ENCODE data around the gene SCO1.

Gene SCO1

DNA sequence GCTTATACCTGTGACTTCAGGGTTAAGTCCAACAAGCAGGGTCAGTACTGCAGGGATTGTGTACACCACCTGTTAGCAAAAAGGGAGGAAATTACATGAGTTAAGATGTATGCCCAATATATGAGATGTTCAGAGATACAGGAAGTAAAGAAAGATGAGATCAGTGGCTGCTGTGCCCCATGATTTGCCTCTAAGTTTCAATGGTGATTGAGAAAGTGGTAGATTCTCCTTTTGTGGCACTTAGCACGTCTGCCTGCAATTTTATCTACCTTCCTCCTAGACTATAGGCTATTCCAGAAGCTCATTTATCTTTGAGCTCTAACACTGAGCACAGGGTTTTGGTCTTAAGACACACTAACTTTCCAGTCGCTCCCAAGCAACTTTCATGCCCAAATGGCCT, 28.9 kb upstream of the SCO1 start:
- H3K14ac ChIP-seq (ENCODE audit: low read length): no peak overlapping the region
- H3K23ac ChIP-seq (ENCODE audit: low read depth, low read length, poor library complexity): no peak overlapping the region
- H2BK120ac ChIP-seq (ENCODE audit: low read depth, low read length): no peak overlapping the region
- H2AFZ ChIP-seq (ENCODE audit: low read length): no peak overlapping the region
- H2AK5ac ChIP-seq (ENCODE audit: low read depth, low read length): no peak overlapping the region
- no peak overlapping the region for H2BK15ac ChIP-seq (ENCODE audit: low read length)
- WGBS, 2 donors (ENCODE audit: extremely low coverage in 2 of 2, insufficient read length in 2 of 2, insufficient replicate concordance in 1 of 2): no CpG with 5 or more reads among the region's 2 CpGs
- no peak overlapping the region for H2BK12ac ChIP-seq (ENCODE audit: low read length)
- peaks cover 0 to 4% of the 10 kb centered on the region in 2 donors for H3K4me1 ChIP-seq (ENCODE audit: control insufficient read depth in 2 of 2, insufficient read depth in 1 of 2, low read depth in 1 of 2, low read length in 2 of 2)
- no peak overlapping the region for H3K4me2 ChIP-seq (ENCODE audit: insufficient read depth, low read length, poor library complexity, severe bottlenecking)
- H3K4me3 ChIP-seq (ENCODE audit: low read length in 2 of 2): no peak overlapping the region
- no peak overlapping the region for H2BK5ac ChIP-seq (ENCODE audit: low read length)
- DNase-seq (ENCODE audit: low spot score): no peak
- no peaks in the 10 kb centered on the region for H3K79me1 ChIP-seq (ENCODE audit: low read depth, low read length)
- no peak overlapping the region for H3K27ac ChIP-seq (replicated peaks; ENCODE audit: low read length)
- H3K9me3 ChIP-seq (replicated peaks in 1 of 2; ENCODE audit: control insufficient read depth in 2 of 2, insufficient read depth in 1 of 2, low read depth in 1 of 2, low read length in 2 of 2): no peaks in the 10 kb centered on the region
- H4K8ac ChIP-seq (ENCODE audit: low read depth, low read length): no peak overlapping the region
- peaks cover 0 to 11% (median 3%) of the 10 kb centered on the region in 3 experiments for H3K27me3 ChIP-seq (ENCODE audit: control insufficient read depth in 3 of 3, insufficient read depth in 3 of 3, low read depth in 1 of 3, low read length in 3 of 3)
- H4K91ac ChIP-seq (ENCODE audit: low read depth, low read length, poor library complexity): no peak overlapping the region
- no peak overlapping the region for H3K4ac ChIP-seq (ENCODE audit: low read length)
- H3K36me3 ChIP-seq (replicated peaks in 1 of 2; ENCODE audit: control insufficient read depth in 2 of 2, insufficient read depth in 2 of 2, low read length in 2 of 2): no peaks in the 10 kb centered on the region
- H3K18ac ChIP-seq (ENCODE audit: low read length): no peak overlapping the region
- no peak overlapping the region for H3K9ac ChIP-seq (ENCODE audit: low read depth, low read length, poor library complexity)

DNA sequence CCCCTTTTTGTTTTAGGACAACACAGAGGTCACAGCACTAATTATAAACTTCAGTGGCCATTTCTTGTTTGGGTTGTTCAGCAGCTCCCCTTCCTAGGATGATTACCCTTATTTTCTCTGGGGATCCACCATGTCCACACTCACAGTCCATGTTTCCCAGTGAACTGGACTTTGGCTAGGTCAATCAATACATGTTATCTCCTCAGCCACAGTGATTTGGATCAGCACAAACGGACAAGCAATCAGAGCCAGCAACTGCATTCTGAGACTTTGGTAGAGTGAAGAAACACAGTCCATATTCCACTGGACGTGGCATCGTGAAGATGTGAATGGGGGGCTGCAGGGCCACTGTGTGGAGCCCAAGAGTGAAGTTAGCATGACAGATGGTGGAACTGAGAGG, 27.9 kb upstream of the SCO1 start:
- Histone ChIP-seq H3K9ac (ENCODE audit: low read depth, low read length, poor library complexity) (no peak overlapping the region), H2BK15ac (ENCODE audit: low read length) (no peak overlapping the region), H3K9me3 (replicated peaks in 1 of 2; ENCODE audit: control insufficient read depth in 2 of 2, insufficient read depth in 1 of 2, low read depth in 1 of 2, low read length in 2 of 2) (no peaks in the 10 kb centered on the region), H2AK5ac (ENCODE audit: low read depth, low read length) (no peak overlapping the region), H2BK12ac (ENCODE audit: low read length) (no peak overlapping the region), H4K91ac (ENCODE audit: low read depth, low read length, poor library complexity) (no peak overlapping the region), H3K4me1 (ENCODE audit: control insufficient read depth in 2 of 2, insufficient read depth in 1 of 2, low read depth in 1 of 2, low read length in 2 of 2) (no peaks in the 10 kb centered on the region), H3K79me1 (ENCODE audit: low read depth, low read length) (no peaks in the 10 kb centered on the region), H3K4me3 (ENCODE audit: low read length in 2 of 2) (no peak overlapping the region), H3K27ac (replicated peaks; ENCODE audit: low read length) (no peak overlapping the region), H2AFZ (ENCODE audit: low read length) (no peak overlapping the region), H3K36me3 (replicated peaks in 1 of 2; ENCODE audit: control insufficient read depth in 2 of 2, insufficient read depth in 2 of 2, low read length in 2 of 2) (no peaks in the 10 kb centered on the region), H3K27me3 (ENCODE audit: control insufficient read depth in 3 of 3, insufficient read depth in 3 of 3, low read depth in 1 of 3, low read length in 3 of 3) (peaks cover 0 to 11% (median 0%) of the 10 kb centered on the region in 3 experiments), H3K4me2 (ENCODE audit: insufficient read depth, low read length, poor library complexity, severe bottlenecking) (no peak overlapping the region), H3K18ac (ENCODE audit: low read length) (no peak overlapping the region), H2BK5ac (ENCODE audit: low read length) (no peak overlapping the region), H2BK120ac (ENCODE audit: low read depth, low read length) (no peak overlapping the region), H4K8ac (ENCODE audit: low read depth, low read length) (no peak overlapping the region), H3K4ac (ENCODE audit: low read length) (no peak overlapping the region), H3K14ac (ENCODE audit: low read length) (no peak overlapping the region), H3K23ac (ENCODE audit: low read depth, low read length, poor library complexity) (no peak overlapping the region)
- DNase-seq (ENCODE audit: low spot score): no peak
- no CpG with 5 or more reads among the region's 3 CpGs for WGBS, 2 donors (ENCODE audit: extremely low coverage in 2 of 2, insufficient read length in 2 of 2, insufficient replicate concordance in 1 of 2)

DNA sequence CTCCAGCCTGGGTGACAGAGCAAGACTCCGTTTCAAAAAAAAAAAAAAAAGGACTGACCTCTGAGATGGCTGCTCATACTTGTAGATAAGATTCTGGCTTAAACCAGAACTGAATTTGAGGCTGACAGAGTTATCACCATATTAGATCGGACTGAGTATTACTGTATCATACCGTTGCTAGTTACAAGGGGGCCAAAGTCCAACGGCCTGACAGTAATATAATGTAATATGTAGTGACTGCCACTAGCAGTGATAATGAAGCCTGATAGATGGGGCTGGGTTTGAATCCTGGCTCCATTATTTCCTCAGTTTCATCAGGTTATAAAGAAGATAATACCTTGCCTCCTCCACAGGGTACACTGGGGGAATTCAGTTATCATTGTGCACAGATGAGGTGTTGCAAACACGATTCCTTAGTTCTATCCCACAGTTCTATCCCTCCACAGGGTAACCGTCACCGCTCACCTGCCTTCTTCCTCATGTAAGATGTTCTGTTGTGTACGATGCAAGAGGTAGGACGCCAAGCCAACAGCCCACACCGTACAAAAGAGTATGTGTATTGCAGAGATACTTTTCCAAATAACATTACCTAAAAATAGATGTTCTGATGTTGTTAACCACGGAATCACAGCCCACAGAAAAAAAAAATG, 27.3 kb upstream of the SCO1 start:
- Histone ChIP-seq H3K4me3 (ENCODE audit: low read length in 2 of 2) (no peak overlapping the region), H3K27ac (replicated peaks; ENCODE audit: low read length) (no peak overlapping the region), H2BK15ac (ENCODE audit: low read length) (no peak overlapping the region), H2AK5ac (ENCODE audit: low read depth, low read length) (no peak overlapping the region), H2BK120ac (ENCODE audit: low read depth, low read length) (no peak overlapping the region), H2BK12ac (ENCODE audit: low read length) (no peak overlapping the region), H3K14ac (ENCODE audit: low read length) (no peak overlapping the region), H3K4ac (ENCODE audit: low read length) (no peak overlapping the region), H3K23ac (ENCODE audit: low read depth, low read length, poor library complexity) (no peak overlapping the region), H3K9me3 (replicated peaks in 1 of 2; ENCODE audit: control insufficient read depth in 2 of 2, insufficient read depth in 1 of 2, low read depth in 1 of 2, low read length in 2 of 2) (no peaks in the 10 kb centered on the region), H3K36me3 (replicated peaks in 1 of 2; ENCODE audit: control insufficient read depth in 2 of 2, insufficient read depth in 2 of 2, low read length in 2 of 2) (no peaks in the 10 kb centered on the region), H3K9ac (ENCODE audit: low read depth, low read length, poor library complexity) (no peak overlapping the region), H4K91ac (ENCODE audit: low read depth, low read length, poor library complexity) (no peak overlapping the region), H3K18ac (ENCODE audit: low read length) (no peak overlapping the region), H2BK5ac (ENCODE audit: low read length) (no peak overlapping the region), H2AFZ (ENCODE audit: low read length) (no peak overlapping the region), H3K4me1 (ENCODE audit: control insufficient read depth in 2 of 2, insufficient read depth in 1 of 2, low read depth in 1 of 2, low read length in 2 of 2) (no peaks in the 10 kb centered on the region), H3K27me3 (ENCODE audit: control insufficient read depth in 3 of 3, insufficient read depth in 3 of 3, low read depth in 1 of 3, low read length in 3 of 3) (peaks cover 0 to 8% (median 0%) of the 10 kb centered on the region in 3 experiments), H4K8ac (ENCODE audit: low read depth, low read length) (no peak overlapping the region), H3K79me1 (ENCODE audit: low read depth, low read length) (no peaks in the 10 kb centered on the region), H3K4me2 (ENCODE audit: insufficient read depth, low read length, poor library complexity, severe bottlenecking) (no peak overlapping the region)
- WGBS, 2 donors (ENCODE audit: extremely low coverage in 2 of 2, insufficient read length in 2 of 2, insufficient replicate concordance in 1 of 2): no CpG with 5 or more reads among the region's 11 CpGs
- no peak for DNase-seq (ENCODE audit: low spot score)

DNA sequence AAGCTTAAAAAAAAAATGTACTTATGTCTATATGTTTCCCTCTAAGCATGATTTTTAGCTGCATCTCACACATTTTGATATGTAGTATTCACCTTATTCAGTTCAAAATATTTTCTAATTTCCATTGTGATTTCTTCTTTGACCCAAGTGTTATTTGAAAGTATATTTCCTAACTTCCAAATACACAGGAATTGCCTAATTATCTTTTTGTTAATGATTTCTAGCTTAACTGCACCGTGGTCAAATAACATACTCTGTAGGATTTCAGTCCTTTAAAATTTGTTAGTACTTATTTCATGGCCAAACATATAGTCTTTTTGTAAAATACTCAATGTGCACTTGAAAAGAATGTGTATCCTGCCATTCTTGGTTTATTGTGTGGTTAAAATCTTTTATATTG, 21.2 kb upstream of the SCO1 start:
- Histone ChIP-seq H3K27me3 (ENCODE audit: control insufficient read depth in 3 of 3, insufficient read depth in 3 of 3, low read depth in 1 of 3, low read length in 3 of 3) (no peaks in the 10 kb centered on the region), H2BK5ac (ENCODE audit: low read length) (no peak overlapping the region), H3K23ac (ENCODE audit: low read depth, low read length, poor library complexity) (no peak overlapping the region), H2BK12ac (ENCODE audit: low read length) (no peak overlapping the region), H2AK5ac (ENCODE audit: low read depth, low read length) (no peak overlapping the region), H2AFZ (ENCODE audit: low read length) (no peak overlapping the region), H3K18ac (ENCODE audit: low read length) (no peak overlapping the region), H2BK120ac (ENCODE audit: low read depth, low read length) (no peak overlapping the region), H3K27ac (replicated peaks; ENCODE audit: low read length) (no peak overlapping the region), H4K8ac (ENCODE audit: low read depth, low read length) (no peak overlapping the region), H3K14ac (ENCODE audit: low read length) (no peak overlapping the region), H3K4me3 (ENCODE audit: low read length in 2 of 2) (no peak overlapping the region), H2BK15ac (ENCODE audit: low read length) (no peak overlapping the region), H3K4me2 (ENCODE audit: insufficient read depth, low read length, poor library complexity, severe bottlenecking) (no peak overlapping the region), H3K9ac (ENCODE audit: low read depth, low read length, poor library complexity) (no peak overlapping the region), H3K9me3 (replicated peaks in 1 of 2; ENCODE audit: control insufficient read depth in 2 of 2, insufficient read depth in 1 of 2, low read depth in 1 of 2, low read length in 2 of 2) (no peaks in the 10 kb centered on the region), H3K79me1 (ENCODE audit: low read depth, low read length) (no peaks in the 10 kb centered on the region), H4K91ac (ENCODE audit: low read depth, low read length, poor library complexity) (no peak overlapping the region), H3K36me3 (replicated peaks in 1 of 2; ENCODE audit: control insufficient read depth in 2 of 2, insufficient read depth in 2 of 2, low read length in 2 of 2) (peaks cover 0 to under 1% of the 10 kb centered on the region in 2 donors), H3K4me1 (ENCODE audit: control insufficient read depth in 2 of 2, insufficient read depth in 1 of 2, low read depth in 1 of 2, low read length in 2 of 2) (no peaks in the 10 kb centered on the region), H3K4ac (ENCODE audit: low read length) (no peak overlapping the region)
- DNase-seq (ENCODE audit: low spot score): no peak
- WGBS, 2 donors (ENCODE audit: extremely low coverage in 2 of 2, insufficient read length in 2 of 2, insufficient replicate concordance in 1 of 2): no CpG with 5 or more reads among the region's 1 CpG

Data from neuronal stem cell (in vitro differentiated cells).